Upper lobe of left lung (tissue), 6 donors: ENCODE results near the gene PER3. TPM values are rescaled to one million over a fixed set of nuclear protein-coding genes. Genes with fewer than 3 reads are reported as not detected.
A peak's percentile ranks its signal among the peaks of the same experiment; 100 is the strongest.

ENCODE experiments used
- ATAC-seq, 2 donors: fragments of 200-7000 bp; cut with Tn5 transposase; one replicate each; pipeline ENCODE4 v1.9.1; 2022; ENCODE audit warnings: mild to moderate bottlenecking in 2 of 2, moderate library complexity in 2 of 2; ENCODE audit not compliant: low FRiP score in 2 of 2
- DNase-seq, 2 donors: peaks; one replicate each; pipeline ENCODE4 v3.0.0-alpha.2; 2019 to 2020
- H3K27ac ChIP-seq, 4 donors: fragments of 200-600 bp; sonication (generic); one replicate each; pipeline ENCODE4 v1.5.1; 2016 to 2019
- H3K27me3 ChIP-seq, 4 donors: fragments of 200-600 bp; sonication (generic); one replicate each; pipeline ENCODE4 v1.5.1; 2017 to 2019
- H3K36me3 ChIP-seq, 4 donors: fragments of 200-600 bp; sonication (generic); one replicate each; pipeline ENCODE4 v1.5.1; 2016 to 2019
- H3K4me1 ChIP-seq, 4 donors: fragments of 200-600 bp; sonication (generic); one replicate each; pipeline ENCODE4 v1.5.1; 2018 to 2019
- H3K4me3 ChIP-seq, 4 donors: fragments of 200-600 bp; sonication (generic); one replicate each; pipeline ENCODE4 v1.5.1; 2017 to 2019; ENCODE audit warnings: mild to moderate bottlenecking in 2 of 4, moderate library complexity in 1 of 4
- H3K9me3 ChIP-seq, 4 donors: fragments of 200-600 bp; sonication (generic); one replicate each; pipeline ENCODE4 v1.5.1; 2018 to 2019
- EP300 ChIP-seq, 4 donors: sonication (generic); formaldehyde crosslinking; IDR thresholded peaks; one replicate each; pipeline ENCODE4 v1.5.1; 2017; ENCODE audit warnings: antibody characterized with exemption in 4 of 4, control low read depth in 2 of 4
- POLR2A ChIP-seq, 4 donors: fragments of 450-650 bp; IDR thresholded peaks; one replicate each; pipeline ENCODE4 v1.5.1; 2016 to 2017; ENCODE audit warnings: antibody characterized with exemption in 4 of 4, mild to moderate bottlenecking in 2 of 4
- POLR2AphosphoS5 ChIP-seq, 2 donors: sonication (generic); formaldehyde crosslinking; IDR thresholded peaks; one replicate each; pipeline ENCODE4 v1.5.1; 2017; ENCODE audit warnings: antibody characterized with exemption in 2 of 2
- WGBS, 2 donors: methylation state at CpG; one replicate each; pipeline ENCODE4 v1.1.5; 2017 to 2018; 5-methylcytosine and 5-hydroxymethylcytosine counted together
- total RNA-seq, 6 donors: library from RNA; depleted of rRNA in 4 of 6; stranded (reverse); fragments of >200 nt in 4 of 6; gene quantifications; one replicate each; pipeline versions ENCODE4 v1.1.0 to v1.2.1, GENCODE V29; 2016 to 2021
- TF ChIP-seq, protein P1 (sequence below), 6 experiments: fragments of 450-650 bp in 4 of 6; fragments of 200-600 bp in 2 of 6; sonication (generic) in 2 of 6; IDR thresholded peaks; one replicate each; pipeline ENCODE4 v1.5.1; 2016 to 2019; ENCODE audit warnings: antibody characterized with exemption in 6 of 6
- donor health status: DM: no; HTN: no; CAD: no; lungs with moderate emphysema.
- donor health status: DM: no; HTN: yes; CAD: no; lungs with severe emphysema.

The PER3 gene
- total RNA-seq, 6 donors from 2014 or later = 20.1 to 43.0 (median 26.9) TPM

DNA sequence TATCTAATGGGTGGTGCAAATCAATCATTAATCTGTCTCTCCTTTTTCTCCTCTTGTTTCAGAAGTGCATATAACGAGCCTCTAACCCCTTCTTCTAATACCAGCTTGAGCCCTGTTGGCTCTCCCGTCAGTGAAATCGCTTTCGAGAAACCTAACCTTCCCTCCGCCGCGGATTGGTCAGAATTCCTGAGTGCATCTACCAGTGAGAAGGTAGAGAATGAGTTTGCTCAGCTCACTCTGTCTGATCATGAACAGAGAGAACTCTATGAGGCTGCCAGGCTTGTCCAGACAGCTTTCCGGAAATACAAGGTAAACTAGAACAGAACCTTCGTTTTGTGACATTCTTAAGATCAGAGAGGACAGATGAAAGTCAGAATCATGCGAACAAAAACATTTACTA lies 38.3 kb upstream of the PER3 start:
- peak in 1 of 2 donors; percentile 59 for DNase-seq

DNA sequence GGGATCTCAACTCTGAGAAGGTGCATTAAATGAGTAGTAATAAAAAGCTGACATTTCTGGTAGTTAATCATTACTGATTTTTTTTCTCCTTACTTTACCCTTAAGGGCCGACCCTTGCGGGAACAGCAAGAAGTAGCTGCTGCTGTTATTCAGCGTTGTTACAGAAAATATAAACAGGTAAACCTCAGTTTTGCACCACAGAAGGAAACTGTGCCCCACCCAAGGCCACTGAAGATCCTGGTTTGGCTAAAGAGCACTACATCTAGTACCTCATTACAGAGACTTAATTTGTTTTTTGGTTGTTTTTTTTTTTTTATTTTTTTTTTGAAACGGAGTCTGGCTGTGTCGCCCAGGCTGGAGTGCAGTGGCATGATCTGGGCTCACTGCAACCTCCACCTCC lies 36.5 kb upstream of the PER3 start:
- WGBS, 2 donors = 76 to 82% methylated on average over 5 of the region's 5 CpGs

More for the DNA sequence above, 38.3 kb upstream of the PER3 start:
- H3K36me3 ChIP-seq = peaks cover 0 to 23% (median 0%) of the 10 kb centered on the region in 4 donors
- no peaks in the 10 kb centered on the region for H3K27me3 ChIP-seq
- H3K9me3 ChIP-seq = no peaks in the 10 kb centered on the region
- 72 to 78% methylated on average over 10 of the region's 10 CpGs for WGBS, 2 donors
- no peaks in the 10 kb centered on the region for H3K4me1 ChIP-seq
- no peak overlapping the region for H3K27ac ChIP-seq
- TF ChIP-seq POLR2A (IDR thresholded peaks at IDR 0.05) (no peak), POLR2AphosphoS5 (IDR thresholded peaks at IDR 0.05) (no peak), EP300 (IDR thresholded peaks at IDR 0.05) (no peak)
- TF ChIP-seq, protein P1, sequence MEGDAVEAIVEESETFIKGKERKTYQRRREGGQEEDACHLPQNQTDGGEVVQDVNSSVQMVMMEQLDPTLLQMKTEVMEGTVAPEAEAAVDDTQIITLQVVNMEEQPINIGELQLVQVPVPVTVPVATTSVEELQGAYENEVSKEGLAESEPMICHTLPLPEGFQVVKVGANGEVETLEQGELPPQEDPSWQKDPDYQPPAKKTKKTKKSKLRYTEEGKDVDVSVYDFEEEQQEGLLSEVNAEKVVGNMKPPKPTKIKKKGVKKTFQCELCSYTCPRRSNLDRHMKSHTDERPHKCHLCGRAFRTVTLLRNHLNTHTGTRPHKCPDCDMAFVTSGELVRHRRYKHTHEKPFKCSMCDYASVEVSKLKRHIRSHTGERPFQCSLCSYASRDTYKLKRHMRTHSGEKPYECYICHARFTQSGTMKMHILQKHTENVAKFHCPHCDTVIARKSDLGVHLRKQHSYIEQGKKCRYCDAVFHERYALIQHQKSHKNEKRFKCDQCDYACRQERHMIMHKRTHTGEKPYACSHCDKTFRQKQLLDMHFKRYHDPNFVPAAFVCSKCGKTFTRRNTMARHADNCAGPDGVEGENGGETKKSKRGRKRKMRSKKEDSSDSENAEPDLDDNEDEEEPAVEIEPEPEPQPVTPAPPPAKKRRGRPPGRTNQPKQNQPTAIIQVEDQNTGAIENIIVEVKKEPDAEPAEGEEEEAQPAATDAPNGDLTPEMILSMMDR (IDR thresholded peaks at IDR 0.05) = no peak
- ATAC-seq = no peak
- no peak overlapping the region for H3K4me3 ChIP-seq

DNA sequence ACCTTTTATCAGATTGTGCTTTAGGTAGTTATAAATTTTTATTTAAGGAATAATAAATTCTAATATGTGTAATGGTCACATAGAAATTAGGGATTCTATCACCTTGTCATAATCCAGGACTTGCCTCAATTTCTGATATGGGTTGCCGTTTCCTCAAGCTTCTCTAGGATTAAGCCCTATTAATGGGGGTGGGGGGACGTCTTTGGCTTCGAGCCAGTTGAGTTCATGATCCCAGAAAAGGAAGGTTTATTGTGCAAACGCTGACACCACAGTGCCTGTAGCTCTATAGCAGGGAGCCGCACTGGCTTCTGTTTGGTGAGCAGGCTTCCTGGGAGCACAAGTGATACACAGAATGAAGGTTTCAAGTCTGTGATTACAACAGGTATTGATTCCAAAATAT lies 35.0 kb upstream of the PER3 start:
- Histone ChIP-seq H3K9me3 (no peaks in the 10 kb centered on the region), H3K4me3 (no peak overlapping the region), H3K36me3 (peaks cover 0 to 23% (median 0%) of the 10 kb centered on the region in 4 donors), H3K27me3 (no peaks in the 10 kb centered on the region), H3K4me1 (peaks cover 12 to 22% (median 15%) of the 10 kb centered on the region in 4 donors), H3K27ac (no peak overlapping the region)
- ATAC-seq = no peak
- 59 to 63% methylated on average over 5 of the region's 5 CpGs for WGBS, 2 donors
- TF ChIP-seq, protein P1 (IDR thresholded peaks at IDR 0.05) = no peak
- no peak for TF ChIP-seq EP300 (IDR thresholded peaks at IDR 0.05)
- TF ChIP-seq POLR2A (IDR thresholded peaks at IDR 0.05) = no peak
- no peak for TF ChIP-seq POLR2AphosphoS5 (IDR thresholded peaks at IDR 0.05)
- no peak for DNase-seq

More for the DNA sequence above, 36.5 kb upstream of the PER3 start:
- Histone ChIP-seq H3K9me3 (no peaks in the 10 kb centered on the region), H3K27ac (no peak overlapping the region), H3K27me3 (no peaks in the 10 kb centered on the region), H3K4me3 (no peak overlapping the region), H3K36me3 (peaks cover 0 to 23% (median 0%) of the 10 kb centered on the region in 4 donors), H3K4me1 (peaks cover 4 to 9% (median 7%) of the 10 kb centered on the region in 4 donors)
- TF ChIP-seq POLR2A (IDR thresholded peaks at IDR 0.05) (no peak), POLR2AphosphoS5 (IDR thresholded peaks at IDR 0.05) (no peak)
- ATAC-seq = no peak
- DNase-seq = no peak

DNA sequence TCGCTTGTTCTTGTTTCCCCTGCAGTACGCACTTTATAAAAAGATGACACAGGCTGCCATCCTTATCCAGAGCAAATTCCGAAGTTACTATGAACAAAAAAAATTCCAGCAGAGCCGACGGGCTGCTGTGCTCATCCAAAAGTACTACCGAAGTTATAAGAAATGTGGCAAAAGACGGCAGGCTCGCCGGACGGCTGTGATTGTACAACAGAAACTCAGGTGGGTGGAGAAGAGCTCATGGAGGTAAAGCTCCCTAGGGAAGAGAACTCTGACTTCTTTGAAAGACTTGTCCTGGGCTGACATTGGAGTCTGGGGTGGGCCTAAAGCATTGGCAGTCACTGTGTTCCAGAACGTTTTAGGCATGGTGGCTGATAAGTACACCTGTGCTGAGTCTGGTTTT lies 32.9 kb upstream of the PER3 start:
- Histone ChIP-seq H3K27me3 (no peaks in the 10 kb centered on the region), H3K4me3 (no peak overlapping the region), H3K36me3 (peaks cover 0 to 13% (median 0%) of the 10 kb centered on the region in 4 donors), H3K4me1 (peaks cover 12 to 22% (median 15%) of the 10 kb centered on the region in 4 donors), H3K9me3 (no peaks in the 10 kb centered on the region), H3K27ac (no peak overlapping the region)
- TF ChIP-seq POLR2AphosphoS5 (IDR thresholded peaks at IDR 0.05) = no peak
- no peak for TF ChIP-seq EP300 (IDR thresholded peaks at IDR 0.05)
- ATAC-seq (no peak), DNase-seq (no peak)
- WGBS, 2 donors = 91 to 93% methylated on average over 11 of the region's 11 CpGs

DNA sequence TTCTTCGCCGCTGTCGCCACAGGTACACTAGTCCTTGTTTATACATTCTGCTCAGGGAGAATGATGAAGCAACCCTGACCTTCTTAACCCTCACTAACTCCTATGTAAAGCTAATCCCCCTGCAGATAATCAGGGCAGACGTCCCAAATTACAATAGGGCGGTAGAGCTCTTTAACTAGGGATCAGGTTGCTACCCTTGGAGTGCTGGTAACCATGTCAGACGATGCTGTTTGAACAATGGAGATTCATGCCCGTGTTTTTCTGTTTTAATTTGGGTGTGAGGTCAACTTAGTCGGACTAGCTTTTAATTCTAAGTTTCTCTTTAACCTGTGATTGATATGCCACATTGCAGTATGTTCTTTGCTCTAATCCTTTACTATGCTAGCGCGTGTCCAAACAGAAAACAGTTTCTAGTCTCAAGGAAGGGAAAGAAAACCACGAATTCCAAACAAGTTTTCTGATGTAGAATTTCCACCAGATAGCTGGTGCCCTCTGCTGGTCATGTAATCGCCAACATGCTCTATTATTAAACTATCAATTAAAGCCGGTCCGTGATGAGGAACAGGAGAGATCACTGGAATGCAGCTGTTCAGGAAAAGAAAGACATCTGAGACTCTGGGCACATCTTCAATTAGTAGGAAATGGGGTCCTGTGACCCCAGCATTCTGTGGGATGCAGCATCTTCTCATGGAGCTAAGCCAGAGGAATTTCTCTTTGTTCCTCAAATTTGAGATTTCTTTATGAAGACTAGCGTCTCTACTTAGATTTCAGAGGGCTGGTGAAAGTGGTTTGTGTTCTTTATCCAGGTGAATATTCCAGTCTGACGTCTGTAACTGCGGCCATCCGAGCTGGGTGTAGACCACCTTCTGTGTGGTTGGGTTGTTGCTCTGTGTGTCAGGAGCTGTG lies 31.3 kb upstream of the PER3 start:
- Histone ChIP-seq H3K27me3 (no peaks in the 10 kb centered on the region), H3K27ac (peak overlapping the region in 3 of 4 donors; percentile 12 to 61 (median 31)), H3K36me3 (peaks cover 0 to 9% (median 0%) of the 10 kb centered on the region in 4 donors), H3K9me3 (no peaks in the 10 kb centered on the region), H3K4me3 (peak overlapping the region in 3 of 4 donors; percentile 20 to 35 (median 35)), H3K4me1 (peaks cover 12 to 22% (median 15%) of the 10 kb centered on the region in 4 donors)
- DNase-seq (peak in 1 of 2 donors; percentile 49), ATAC-seq (peak; percentile 71 to 85)
- TF ChIP-seq POLR2AphosphoS5 (IDR thresholded peaks at IDR 0.05) = no peak
- TF ChIP-seq, protein P1 (IDR thresholded peaks at IDR 0.05) = peak; percentile 46 to 84 (median 74)
- WGBS, 2 donors = 22 to 26% methylated on average over 18 of the region's 18 CpGs
